SK-N-DZ (cell line): ENCODE results near the gene LAMC3.
"Not testable (repeated sequence)": the region's sequence is repeated elsewhere in the genome, so short reads cannot be mapped to it uniquely, and the experiment has no call there.

ENCODE experiments used
- DNase-seq: peaks from one replicate; pipeline ENCODE4 v3.0.0-alpha.2; 2015; ENCODE audit warnings: low spot score

LAMC3 gene

GRCh38 chr9:131028221-131028884, 19.4 kb downstream of the LAMC3 start:
- DNase-seq, result no peak

- no peak for DNase-seq
Measured at GRCh38 chr9:131028931-131029573, 20.1 kb downstream of the LAMC3 start.

GRCh38 chr9:131029574-131029952, 20.6 kb downstream of the LAMC3 start:
- no peak for DNase-seq

GRCh38 chr9:131030239-131031004, 21.4 kb downstream of the LAMC3 start:
- DNase-seq, result no peak

- no peak for DNase-seq
Measured at GRCh38 chr9:131031005-131031641, 22.1 kb downstream of the LAMC3 start.

GRCh38 chr9:131031642-131032005, 22.6 kb downstream of the LAMC3 start:
- DNase-seq, result no peak

- no peak for DNase-seq
Measured at GRCh38 chr9:131032384-131032783, 23.4 kb downstream of the LAMC3 start.

- no peak for DNase-seq
Measured at GRCh38 chr9:131033269-131034224, 24.6 kb downstream of the LAMC3 start.

- no peak for DNase-seq
Measured at GRCh38 chr9:131034268-131034667, 25.3 kb downstream of the LAMC3 start.

GRCh38 chr9:131034749-131035148, 25.8 kb downstream of the LAMC3 start:
- DNase-seq, result not testable (repeated sequence)

GRCh38 chr9:131035548-131035947, 26.6 kb downstream of the LAMC3 start:
- DNase-seq, result no peak

GRCh38 chr9:131036071-131036470, 27.1 kb downstream of the LAMC3 start:
- DNase-seq, result no peak

- DNase-seq, result no peak
Measured at GRCh38 chr9:131036529-131037334, 27.8 kb downstream of the LAMC3 start.

- no peak for DNase-seq
Measured at GRCh38 chr9:131037335-131038255, 28.6 kb downstream of the LAMC3 start.

- no peak for DNase-seq
Measured at GRCh38 chr9:131038256-131039128, 29.5 kb downstream of the LAMC3 start.

- no peak for DNase-seq
Measured at GRCh38 chr9:131039129-131039954, 30.4 kb downstream of the LAMC3 start.

GRCh38 chr9:131042666-131043065, 33.7 kb downstream of the LAMC3 start:
- DNase-seq, result no peak
